ENCODE measurements around the gene PDIA3. TPM values are rescaled to one million over a fixed set of nuclear protein-coding genes. Genes with fewer than 3 reads are reported as not detected.

PDIA3 gene
- total and polyA plus RNA-seq, 2 experiments from 2014 or later = 97.9 to 932 TPM

DNA sequence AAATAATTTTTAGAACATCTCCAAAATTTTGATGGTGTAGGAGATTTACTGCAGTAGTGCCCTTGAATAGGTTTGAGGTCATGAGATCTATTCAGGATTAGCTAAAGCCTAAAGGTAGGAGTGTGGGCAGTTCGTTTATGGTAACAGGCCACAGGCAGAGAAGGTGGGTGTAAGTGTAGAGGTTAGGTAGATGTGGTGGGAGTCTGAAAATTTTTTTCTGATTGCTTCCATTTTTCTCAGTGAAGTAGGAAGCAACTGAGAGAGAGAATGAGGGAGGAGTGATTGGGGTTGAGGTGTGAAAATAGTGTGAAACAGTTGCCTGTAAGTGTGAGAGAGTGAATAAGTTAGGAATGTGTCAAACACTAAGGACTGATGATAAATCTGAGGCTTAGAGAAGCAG, 32.8 kb downstream of the PDIA3 start:
- no peak overlapping the region for H3K4me3 ChIP-seq
- no peaks in the 10 kb centered on the region for H3K27me3 ChIP-seq
- TF ChIP-seq CTCF (IDR thresholded peaks at IDR 0.05; ENCODE audit: low read depth, low read length) = no peak
- H3K4me1 ChIP-seq (ENCODE audit: low read depth) = no peaks in the 10 kb centered on the region
- no peaks in the 10 kb centered on the region for H3K36me3 ChIP-seq
- DNase-seq (ENCODE audit: low read depth in 1 of 2, low spot score in 1 of 2) = no peak
- no peak overlapping the region for H3K27ac ChIP-seq
- no peaks in the 10 kb centered on the region for H3K9me3 ChIP-seq (ENCODE audit: low read depth)

DNA sequence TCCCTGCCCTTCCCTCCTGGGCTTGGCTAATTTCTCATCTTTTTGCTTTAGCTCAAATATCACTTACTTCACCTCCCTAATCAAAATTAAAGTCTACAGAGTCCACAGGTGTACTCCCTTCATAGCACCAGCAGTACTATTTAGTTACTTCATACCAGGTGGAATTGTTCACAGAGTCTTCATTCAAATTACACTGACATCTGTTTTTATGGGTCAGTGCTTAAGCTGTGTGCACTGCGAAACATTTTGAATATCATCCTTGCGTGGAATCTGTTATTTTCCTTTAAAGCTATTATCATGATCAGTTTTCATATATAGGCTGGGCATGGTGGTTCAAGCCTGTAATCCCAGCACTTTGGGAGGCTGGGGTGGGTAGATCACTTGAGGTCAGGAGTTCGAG, 43.2 kb downstream of the PDIA3 start:
- H3K9me3 ChIP-seq (ENCODE audit: low read depth) = no peaks in the 10 kb centered on the region
- DNase-seq (ENCODE audit: low read depth in 1 of 2, low spot score in 1 of 2) = no peak
- no peak overlapping the region for H3K27ac ChIP-seq
- peaks cover 14% of the 10 kb centered on the region for H3K4me1 ChIP-seq (ENCODE audit: low read depth)
- peaks cover 6% of the 10 kb centered on the region for H3K36me3 ChIP-seq
- no peak overlapping the region for H3K4me3 ChIP-seq
- H3K27me3 ChIP-seq = no peaks in the 10 kb centered on the region
- no peak for TF ChIP-seq CTCF (IDR thresholded peaks at IDR 0.05; ENCODE audit: low read depth, low read length)

- H3K36me3 ChIP-seq = peaks cover 11% of the 10 kb centered on the region
- DNase-seq (ENCODE audit: low read depth in 1 of 2, low spot score in 1 of 2) = peak; percentile 99 to 100
- H3K27me3 ChIP-seq = no peaks in the 10 kb centered on the region
- H3K9me3 ChIP-seq (ENCODE audit: low read depth) = no peaks in the 10 kb centered on the region
- TF ChIP-seq CTCF (IDR thresholded peaks at IDR 0.05; ENCODE audit: low read depth, low read length) = no peak
- peak within 1 kb of the TSS; percentile 93 for H3K4me3 ChIP-seq
- H3K4me1 ChIP-seq (ENCODE audit: low read depth) = peaks cover 22% of the 10 kb centered on the region
- peak within 1 kb of the TSS; percentile 98 for H3K27ac ChIP-seq
Measured at GRCh38 chr15:43791993-43792760, 45.9 kb downstream of the PDIA3 start, which contains the start of gene SERF2. Gene SERF2 (plus strand): TSS chr15:43792320. CDS start chr15:43792377, 57 bp downstream.

GRCh38 chr15:43792761-43793476, 46.7 kb downstream of the PDIA3 start:
- peak overlapping the region; percentile 93 for H3K4me3 ChIP-seq
- peaks cover 22% of the 10 kb centered on the region for H3K4me1 ChIP-seq (ENCODE audit: low read depth)
- H3K27ac ChIP-seq = peak overlapping the region; percentile 98
- H3K36me3 ChIP-seq = peaks cover 11% of the 10 kb centered on the region
- DNase-seq (ENCODE audit: low read depth in 1 of 2, low spot score in 1 of 2) = peak; percentile 23 to 47
- no peaks in the 10 kb centered on the region for H3K27me3 ChIP-seq
- H3K9me3 ChIP-seq (ENCODE audit: low read depth) = no peaks in the 10 kb centered on the region
- peak; percentile 15 for TF ChIP-seq CTCF (IDR thresholded peaks at IDR 0.05; ENCODE audit: low read depth, low read length)

GRCh38 chr15:43793647-43794046, 47.4 kb downstream of the PDIA3 start:
- TF ChIP-seq CTCF (IDR thresholded peaks at IDR 0.05; ENCODE audit: low read depth, low read length) = no peak
- peak overlapping the region; percentile 93 for H3K4me3 ChIP-seq
- peaks cover 22% of the 10 kb centered on the region for H3K4me1 ChIP-seq (ENCODE audit: low read depth)
- peaks cover 11% of the 10 kb centered on the region for H3K36me3 ChIP-seq
- H3K9me3 ChIP-seq (ENCODE audit: low read depth) = no peaks in the 10 kb centered on the region
- no peak for DNase-seq (ENCODE audit: low read depth in 1 of 2, low spot score in 1 of 2)
- H3K27ac ChIP-seq = peak overlapping the region; percentile 58
- H3K27me3 ChIP-seq = no peaks in the 10 kb centered on the region
